ENCODE measurements around the gene HS6ST1.

HS6ST1 gene

GRCh38 chr2:128315829-128316776, 2.6 kb downstream of the HS6ST1 start:
- DNase-seq (ENCODE audit: low read depth), result peak; percentile 70
- peak overlapping the region; percentile 74 for H3K4me3 ChIP-seq (ENCODE audit: low read length)
- no peak for TF ChIP-seq CTCF (conservative IDR thresholded peaks at IDR 0.05; ENCODE audit: low read length)

GRCh38 chr2:128315122-128315828, 3.4 kb downstream of the HS6ST1 start:
- no peak for DNase-seq (ENCODE audit: low read depth)
- no peak overlapping the region; the same call in 1 of the 2 replicates for H3K4me3 ChIP-seq (ENCODE audit: low read length)
- no peak for TF ChIP-seq CTCF (conservative IDR thresholded peaks at IDR 0.05; ENCODE audit: low read length)

- no peak for TF ChIP-seq CTCF (conservative IDR thresholded peaks at IDR 0.05; ENCODE audit: low read length)
- H3K4me3 ChIP-seq (ENCODE audit: low read length), result no peak overlapping the region
- no peak for DNase-seq (ENCODE audit: low read depth)
These were observed 4.1 kb downstream of the HS6ST1 start for GRCh38 chr2:128314348-128315121.

- DNase-seq (ENCODE audit: low read depth), result no peak
- no peak overlapping the region for H3K4me3 ChIP-seq (ENCODE audit: low read length)
- TF ChIP-seq CTCF (conservative IDR thresholded peaks at IDR 0.05; ENCODE audit: low read length), result no peak
These were observed 4.7 kb downstream of the HS6ST1 start for GRCh38 chr2:128313931-128314347.

- peak; percentile 55 for DNase-seq (ENCODE audit: low read depth)
- peak; percentile 40 for TF ChIP-seq CTCF (conservative IDR thresholded peaks at IDR 0.05; ENCODE audit: low read length)
- no peak overlapping the region for H3K4me3 ChIP-seq (ENCODE audit: low read length)
These were observed 5.4 kb downstream of the HS6ST1 start for GRCh38 chr2:128313091-128313836.

GRCh38 chr2:128312411-128312810, 6.3 kb downstream of the HS6ST1 start:
- no peak for TF ChIP-seq CTCF (conservative IDR thresholded peaks at IDR 0.05; ENCODE audit: low read length)
- DNase-seq (ENCODE audit: low read depth), result no peak
- no peak overlapping the region for H3K4me3 ChIP-seq (ENCODE audit: low read length)
